ENCODE results near the gene TMX1. TPM values are rescaled to one million over a fixed set of nuclear protein-coding genes. Genes with fewer than 3 reads are reported as not detected.

The TMX1 gene
- total and polyA plus RNA-seq, 3 donors from 2014 or later, result 19.2 to 30.7 (median 19.5) TPM

GRCh38 chr14:51224551-51224950, 15.5 kb upstream of the TMX1 start:
- 92 to 100% methylated on average over 1 of the region's 1 CpG for WGBS, 2 donors
- H3K36me3 ChIP-seq (ENCODE audit: low read depth, missing control alignments), result no peaks in the 10 kb centered on the region
- no peaks in the 10 kb centered on the region for H3K4me1 ChIP-seq
- intact Hi-C loops (cut with DNase I; ENCODE audit: low total_unique reads), result no loop called here
- H3K9me3 ChIP-seq, result no peaks in the 10 kb centered on the region
- no peak overlapping the region for H3K27ac ChIP-seq
- TF ChIP-seq POLR2A (IDR thresholded peaks at IDR 0.05) (no peak), CTCF (IDR thresholded peaks at IDR 0.05) (no peak)
- H3K27me3 ChIP-seq, result no peaks in the 10 kb centered on the region
- no peak for DNase-seq
- no peak overlapping the region for H3K4me3 ChIP-seq

- no peak for DNase-seq
- WGBS, 2 donors, result 69% methylated on average over 2 of the region's 2 CpGs
- TF ChIP-seq CTCF (IDR thresholded peaks at IDR 0.05), result no peak
- no peak for TF ChIP-seq POLR2A (IDR thresholded peaks at IDR 0.05)
- Histone ChIP-seq H3K27me3 (no peaks in the 10 kb centered on the region), H3K9me3 (no peaks in the 10 kb centered on the region), H3K27ac (no peak overlapping the region), H3K4me3 (no peak overlapping the region), H3K36me3 (ENCODE audit: low read depth, missing control alignments) (no peaks in the 10 kb centered on the region), H3K4me1 (no peaks in the 10 kb centered on the region)
- intact Hi-C loops (cut with DNase I; ENCODE audit: low total_unique reads), result no loop called here
These were observed 14.3 kb upstream of the TMX1 start for GRCh38 chr14:51225751-51226150.

- intact Hi-C loops (cut with DNase I; ENCODE audit: low total_unique reads), result no loop called here
- TF ChIP-seq CTCF (IDR thresholded peaks at IDR 0.05) (no peak), POLR2A (IDR thresholded peaks at IDR 0.05) (no peak)
- Histone ChIP-seq H3K27me3 (no peaks in the 10 kb centered on the region), H3K4me3 (no peak overlapping the region), H3K27ac (no peak overlapping the region), H3K4me1 (no peaks in the 10 kb centered on the region), H3K36me3 (ENCODE audit: low read depth, missing control alignments) (no peaks in the 10 kb centered on the region), H3K9me3 (no peaks in the 10 kb centered on the region)
- no peak for DNase-seq
These were observed 11.7 kb upstream of the TMX1 start for GRCh38 chr14:51228391-51228790.

GRCh38 chr14:51228890-51229289, 11.2 kb upstream of the TMX1 start:
- Histone ChIP-seq H3K27me3 (no peaks in the 10 kb centered on the region), H3K9me3 (no peaks in the 10 kb centered on the region), H3K4me3 (no peak overlapping the region), H3K27ac (no peak overlapping the region), H3K36me3 (ENCODE audit: low read depth, missing control alignments) (no peaks in the 10 kb centered on the region), H3K4me1 (no peaks in the 10 kb centered on the region)
- intact Hi-C loops (cut with DNase I; ENCODE audit: low total_unique reads), result no loop called here
- 84 to 91% methylated on average over 1 of the region's 1 CpG for WGBS, 2 donors
- no peak for DNase-seq
- no peak for TF ChIP-seq CTCF (IDR thresholded peaks at IDR 0.05)
- TF ChIP-seq POLR2A (IDR thresholded peaks at IDR 0.05), result no peak

GRCh38 chr14:51236314-51236713, 3.7 kb upstream of the TMX1 start:
- no peak for DNase-seq
- no peaks in the 10 kb centered on the region for H3K36me3 ChIP-seq (ENCODE audit: low read depth, missing control alignments)
- TF ChIP-seq CTCF (IDR thresholded peaks at IDR 0.05), result no peak
- no peak for TF ChIP-seq POLR2A (IDR thresholded peaks at IDR 0.05)
- H3K4me1 ChIP-seq, result no peaks in the 10 kb centered on the region
- no peak overlapping the region for H3K4me3 ChIP-seq
- intact Hi-C loops (cut with DNase I; ENCODE audit: low total_unique reads), result no loop called here
- no peaks in the 10 kb centered on the region for H3K9me3 ChIP-seq
- no peak overlapping the region for H3K27ac ChIP-seq
- no peaks in the 10 kb centered on the region for H3K27me3 ChIP-seq

Data from testis (tissue), 3 donors.